Stimulated activated CD8-positive, alpha-beta memory T cell treated with anti-CD3 and anti-CD28 coated beads, Interleukin-12 subunit alpha, Interleukin-12 subunit beta, amount 100 ng/mL, for 4 hours (primary cell): ENCODE results near the gene VSTM2A.

Experiments
- DNase-seq: peaks from one replicate; pipeline ENCODE4 v3.0.0-alpha.2; 2020; ENCODE audit warnings: low read depth

The VSTM2A gene

DNA sequence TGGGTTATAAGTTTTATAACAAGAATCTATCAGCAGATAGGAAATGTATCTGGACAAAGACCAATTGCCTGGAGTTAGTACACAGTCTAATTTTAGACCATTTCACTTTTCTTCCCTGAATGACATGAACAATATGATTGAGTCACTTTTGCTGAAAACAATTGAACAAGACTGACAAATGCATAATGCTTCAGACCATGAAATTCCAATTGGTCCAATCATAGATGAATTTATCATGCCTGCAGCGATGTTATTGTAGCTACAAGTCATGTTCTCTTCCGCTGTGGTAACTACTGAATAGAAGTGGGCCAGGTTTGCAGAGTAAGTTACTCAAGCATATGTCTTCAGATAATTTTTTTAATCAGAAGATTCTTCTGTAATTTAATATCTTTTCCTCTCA, 73.4 kb downstream of the VSTM2A start:
- DNase-seq: no peak
